Activated naive CD8-positive, alpha-beta T cell treated with anti-CD3 and anti-CD28 coated beads, Interleukin-2, amount 50 U/mL, for 16 hours (primary cell): ENCODE results near the gene C14orf93.
"Not testable (repeated sequence)": the region's sequence is repeated elsewhere in the genome, so short reads cannot be mapped to it uniquely, and the experiment has no call there.

Experiments
- DNase-seq: peaks from one replicate; pipeline ENCODE4 v3.0.0-alpha.2; 2020; ENCODE audit warnings: low read depth, low spot score

Gene C14orf93

GRCh38 chr14:23021434-23021833 is 11.5 kb upstream of the C14orf93 start:
- no peak for DNase-seq

- no peak for DNase-seq
Observed at GRCh38 chr14:23020143-23021128, 10.5 kb upstream of the C14orf93 start.

GRCh38 chr14:23018107-23018506 is 8.2 kb upstream of the C14orf93 start:
- DNase-seq: no peak

- DNase-seq: no peak
Observed at GRCh38 chr14:23017091-23017490, 7.1 kb upstream of the C14orf93 start.

- no peak for DNase-seq
Observed at GRCh38 chr14:23015618-23016017, 5.7 kb upstream of the C14orf93 start.

GRCh38 chr14:23013749-23014054 is 3.8 kb upstream of the C14orf93 start:
- not testable (repeated sequence) for DNase-seq

- no peak for DNase-seq
Observed at GRCh38 chr14:23013054-23013748, 3.3 kb upstream of the C14orf93 start.

GRCh38 chr14:23009483-23009938 is 432 bp downstream of the C14orf93 start:
- no peak for DNase-seq

GRCh38 chr14:23008831-23009230 is 1.1 kb downstream of the C14orf93 start:
- no peak for DNase-seq

GRCh38 chr14:23006544-23007419 is 3.2 kb downstream of the C14orf93 start:
- DNase-seq: peak; percentile 89

GRCh38 chr14:23006188-23006534 is 3.8 kb downstream of the C14orf93 start:
- no peak for DNase-seq

GRCh38 chr14:23005451-23006187 is 4.3 kb downstream of the C14orf93 start:
- DNase-seq: no peak

GRCh38 chr14:23004274-23004673 is 5.7 kb downstream of the C14orf93 start:
- DNase-seq: not testable (repeated sequence)

- DNase-seq: no peak
Observed at GRCh38 chr14:23002592-23002991, 7.4 kb downstream of the C14orf93 start.

GRCh38 chr14:23000860-23001259 is 9.1 kb downstream of the C14orf93 start:
- DNase-seq: no peak

GRCh38 chr14:22998329-22999012 is 11.5 kb downstream of the C14orf93 start:
- DNase-seq: no peak

GRCh38 chr14:22997676-22998323 is 12.1 kb downstream of the C14orf93 start:
- no peak for DNase-seq

- DNase-seq: no peak
Observed at GRCh38 chr14:22996768-22997654, 12.9 kb downstream of the C14orf93 start.
